Loucy (cell line): ENCODE data around the gene GGT5.

Experiments used
- EZH2phosphoT487 ChIP-seq: fragments of 200-600 bp; IDR thresholded peaks from 2 replicates; pipeline ENCODE4 v1.6.1; 2018; ENCODE audit warnings: antibody characterized with exemption, mild to moderate bottlenecking, moderate library complexity, borderline replicate concordance
- TF ChIP-seq, protein P1 (sequence below): fragments of 200-600 bp; sonication (generic); conservative IDR thresholded peaks from 2 replicates; pipeline ENCODE4 v1.5.1; 2014; ENCODE audit warnings: mild to moderate bottlenecking, antibody characterized with exemption, low read length

DNA sequence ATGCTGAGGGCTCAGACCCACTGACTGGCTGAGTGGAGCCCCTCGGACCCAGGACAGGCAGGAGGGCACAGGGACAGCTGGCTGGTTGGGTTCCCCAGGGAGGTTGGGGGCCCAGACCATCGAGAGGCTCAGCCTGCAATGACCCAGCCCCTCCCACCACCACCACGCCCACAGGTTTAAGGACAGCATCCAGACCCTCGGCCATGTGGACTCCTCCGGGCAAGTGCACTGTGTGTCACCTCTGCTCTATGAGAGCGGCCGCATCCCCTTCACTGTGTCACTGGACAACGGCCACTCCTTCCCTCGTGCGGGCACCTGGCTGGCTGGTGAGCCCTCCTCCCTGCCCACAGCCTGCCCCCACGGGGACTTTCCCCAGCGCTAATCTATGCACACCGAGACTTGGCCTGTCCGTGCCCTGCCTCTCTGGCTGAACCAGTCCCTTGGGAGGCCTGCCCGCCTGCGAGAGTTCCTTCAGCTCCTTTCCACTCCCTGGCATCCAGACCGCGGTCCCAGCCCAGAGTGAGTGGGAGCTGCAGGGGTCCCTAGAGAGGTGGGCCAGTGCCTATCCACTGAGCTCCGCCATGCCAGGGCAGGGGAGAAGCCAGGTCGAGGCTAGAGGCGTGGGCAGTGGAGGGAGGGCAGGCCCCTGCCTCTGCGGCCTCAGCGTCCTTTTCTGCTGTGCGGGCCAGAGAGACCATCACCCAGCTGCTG lies 61.4 kb downstream of the GGT5 start:
- TF ChIP-seq, protein P1, sequence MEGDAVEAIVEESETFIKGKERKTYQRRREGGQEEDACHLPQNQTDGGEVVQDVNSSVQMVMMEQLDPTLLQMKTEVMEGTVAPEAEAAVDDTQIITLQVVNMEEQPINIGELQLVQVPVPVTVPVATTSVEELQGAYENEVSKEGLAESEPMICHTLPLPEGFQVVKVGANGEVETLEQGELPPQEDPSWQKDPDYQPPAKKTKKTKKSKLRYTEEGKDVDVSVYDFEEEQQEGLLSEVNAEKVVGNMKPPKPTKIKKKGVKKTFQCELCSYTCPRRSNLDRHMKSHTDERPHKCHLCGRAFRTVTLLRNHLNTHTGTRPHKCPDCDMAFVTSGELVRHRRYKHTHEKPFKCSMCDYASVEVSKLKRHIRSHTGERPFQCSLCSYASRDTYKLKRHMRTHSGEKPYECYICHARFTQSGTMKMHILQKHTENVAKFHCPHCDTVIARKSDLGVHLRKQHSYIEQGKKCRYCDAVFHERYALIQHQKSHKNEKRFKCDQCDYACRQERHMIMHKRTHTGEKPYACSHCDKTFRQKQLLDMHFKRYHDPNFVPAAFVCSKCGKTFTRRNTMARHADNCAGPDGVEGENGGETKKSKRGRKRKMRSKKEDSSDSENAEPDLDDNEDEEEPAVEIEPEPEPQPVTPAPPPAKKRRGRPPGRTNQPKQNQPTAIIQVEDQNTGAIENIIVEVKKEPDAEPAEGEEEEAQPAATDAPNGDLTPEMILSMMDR = no peak
- no peak for TF ChIP-seq EZH2phosphoT487
